IPS-18c (cell line): ENCODE data around the gene GPC6.

Source experiments
- H3K4me3 ChIP-seq: 2 replicates; pipeline ENCODE4 v1.7.0; 2013; ENCODE audit warnings: low read depth, mild to moderate bottlenecking, low read length, moderate library complexity; ENCODE audit not compliant: insufficient read depth
- H3K9me3 ChIP-seq: one replicate; pipeline ENCODE4 v1.6.1; 2013; ENCODE audit warnings: mild to moderate bottlenecking, low read length, moderate library complexity; ENCODE audit not compliant: control insufficient read depth, insufficient read depth

The GPC6 gene

DNA sequence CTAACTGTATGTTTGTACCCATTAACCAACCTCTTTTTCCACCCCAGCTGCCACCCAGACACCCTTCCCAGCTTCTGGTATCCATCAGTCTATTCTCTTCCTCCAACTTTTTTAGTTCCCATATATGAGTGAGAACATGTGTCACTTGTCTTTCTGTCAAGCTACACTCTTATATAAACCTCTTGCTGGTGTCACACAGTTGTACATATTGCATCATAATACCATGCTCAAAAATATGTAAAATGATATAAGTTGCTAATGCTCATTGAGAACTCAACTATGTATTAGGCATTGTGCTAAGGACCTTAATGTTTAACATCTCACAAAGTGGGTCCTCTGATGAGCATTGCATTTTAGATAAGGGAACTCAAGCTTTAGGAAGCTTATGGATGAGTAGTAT is 395.4 kb downstream of the GPC6 start:
- H3K4me3 ChIP-seq: no peak overlapping the region
- no peaks in the 10 kb centered on the region for H3K9me3 ChIP-seq

- Histone ChIP-seq H3K9me3 (no peaks in the 10 kb centered on the region), H3K4me3 (no peak overlapping the region)
Measured at GRCh38 chr13:93624311-93624777, 397.7 kb downstream of the GPC6 start.

- no peaks in the 10 kb centered on the region for H3K9me3 ChIP-seq
- no peak overlapping the region for H3K4me3 ChIP-seq
Measured at GRCh38 chr13:93625536-93625935, 398.9 kb downstream of the GPC6 start.

- Histone ChIP-seq H3K9me3 (no peaks in the 10 kb centered on the region), H3K4me3 (no peak overlapping the region)
Measured at GRCh38 chr13:93628136-93628797, 401.7 kb downstream of the GPC6 start.

- Histone ChIP-seq H3K9me3 (no peaks in the 10 kb centered on the region), H3K4me3 (no peak overlapping the region)
Measured at GRCh38 chr13:93635616-93636032, 409.0 kb downstream of the GPC6 start.

DNA sequence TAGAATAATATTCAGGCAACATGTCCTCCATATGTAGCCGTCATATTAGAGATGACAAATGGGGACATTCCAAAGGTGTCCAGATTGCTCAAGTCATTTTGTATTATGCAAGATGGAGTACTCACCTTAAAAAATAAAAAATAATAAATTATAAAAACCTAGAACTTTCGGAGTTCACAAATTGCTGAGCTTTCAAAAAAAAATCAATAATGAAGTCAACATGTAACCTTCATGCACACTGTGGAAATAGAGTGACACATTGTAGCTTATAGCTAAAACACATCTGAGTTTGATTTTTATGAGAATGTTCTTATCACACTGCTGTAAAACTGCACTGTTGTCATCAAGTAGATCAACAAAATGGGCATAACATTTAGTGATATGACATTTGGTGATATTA is 411.2 kb downstream of the GPC6 start:
- Histone ChIP-seq H3K9me3 (no peaks in the 10 kb centered on the region), H3K4me3 (no peak overlapping the region)

DNA sequence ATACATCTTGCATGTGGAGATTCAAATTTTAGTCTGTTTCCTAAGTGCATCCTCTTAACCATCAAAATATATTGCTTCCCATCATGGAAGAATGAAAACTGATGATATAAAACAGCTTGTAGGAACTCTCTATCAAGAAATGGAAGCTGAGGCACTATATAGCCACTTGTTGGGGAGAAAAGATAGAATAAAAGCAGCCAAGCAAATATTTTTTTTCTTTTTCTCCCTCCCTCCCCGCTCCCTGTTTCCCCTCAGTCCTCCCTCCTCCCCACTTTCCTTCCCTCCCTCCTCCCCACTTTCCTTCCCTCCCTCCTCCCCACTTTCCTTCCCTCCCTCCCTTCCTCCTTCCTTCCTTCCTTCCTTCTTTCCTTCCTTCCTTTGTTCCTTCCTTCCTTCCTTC is 413.8 kb downstream of the GPC6 start:
- H3K9me3 ChIP-seq: no peaks in the 10 kb centered on the region
- H3K4me3 ChIP-seq: no peak overlapping the region

- Histone ChIP-seq H3K4me3 (no peak overlapping the region), H3K9me3 (no peaks in the 10 kb centered on the region)
Measured at GRCh38 chr13:93646245-93646644, 419.6 kb downstream of the GPC6 start.

DNA sequence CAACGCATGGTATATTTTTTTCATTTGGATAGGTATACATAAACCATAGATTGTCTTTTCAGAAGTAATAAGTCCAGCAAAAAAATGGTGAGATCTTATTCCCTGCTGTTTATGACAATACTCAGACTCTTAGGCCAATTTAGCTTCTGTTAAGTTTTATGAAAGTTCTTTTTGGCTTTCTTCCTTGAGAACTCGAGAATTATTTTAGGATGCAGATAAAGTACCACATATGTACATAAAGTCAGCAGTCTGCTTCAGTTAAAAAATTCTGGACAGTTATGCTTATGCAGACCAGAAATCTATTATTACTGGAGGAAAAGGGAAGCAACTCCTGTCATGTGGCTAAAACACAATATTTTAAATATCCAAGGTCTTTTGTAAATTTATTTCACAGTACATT is 422.9 kb downstream of the GPC6 start:
- H3K4me3 ChIP-seq: no peak overlapping the region
- no peaks in the 10 kb centered on the region for H3K9me3 ChIP-seq

- no peak overlapping the region for H3K4me3 ChIP-seq
Measured at GRCh38 chr13:93653776-93654175, 427.2 kb downstream of the GPC6 start.

GRCh38 chr13:93655154-93655553 is 428.5 kb downstream of the GPC6 start:
- Histone ChIP-seq H3K4me3 (no peak overlapping the region), H3K9me3 (no peaks in the 10 kb centered on the region)

More at GRCh38 chr13:93653776-93654175, 427.2 kb downstream of the GPC6 start:
- H3K9me3 ChIP-seq: no peaks in the 10 kb centered on the region

GRCh38 chr13:93660391-93661063 is 433.9 kb downstream of the GPC6 start:
- Histone ChIP-seq H3K9me3 (no peaks in the 10 kb centered on the region), H3K4me3 (no peak overlapping the region)

- Histone ChIP-seq H3K4me3 (no peak overlapping the region), H3K9me3 (no peaks in the 10 kb centered on the region)
Measured at GRCh38 chr13:93670866-93671265, 444.3 kb downstream of the GPC6 start.

GRCh38 chr13:93672996-93673395 is 446.4 kb downstream of the GPC6 start:
- no peak overlapping the region for H3K4me3 ChIP-seq
- H3K9me3 ChIP-seq: no peaks in the 10 kb centered on the region

DNA sequence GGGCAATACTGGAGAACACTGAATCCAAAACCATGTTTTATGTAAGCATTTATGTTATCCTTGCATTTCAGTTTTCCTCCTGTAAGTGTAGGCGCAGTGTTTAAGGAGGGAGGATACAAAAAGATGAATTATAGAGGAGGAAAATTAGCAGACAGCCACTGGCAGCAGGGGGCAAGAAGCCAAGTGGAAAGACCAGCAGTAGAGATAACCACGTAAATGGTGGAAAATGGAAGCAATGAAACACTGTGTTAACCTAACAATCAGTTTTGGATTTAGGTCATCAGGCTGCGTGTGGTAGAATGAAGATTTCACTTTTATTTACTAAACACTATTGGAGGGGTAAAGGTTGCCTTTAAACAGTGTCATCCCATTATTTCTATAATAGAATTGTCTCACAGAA is 447.3 kb downstream of the GPC6 start:
- Histone ChIP-seq H3K9me3 (no peaks in the 10 kb centered on the region), H3K4me3 (no peak overlapping the region)

DNA sequence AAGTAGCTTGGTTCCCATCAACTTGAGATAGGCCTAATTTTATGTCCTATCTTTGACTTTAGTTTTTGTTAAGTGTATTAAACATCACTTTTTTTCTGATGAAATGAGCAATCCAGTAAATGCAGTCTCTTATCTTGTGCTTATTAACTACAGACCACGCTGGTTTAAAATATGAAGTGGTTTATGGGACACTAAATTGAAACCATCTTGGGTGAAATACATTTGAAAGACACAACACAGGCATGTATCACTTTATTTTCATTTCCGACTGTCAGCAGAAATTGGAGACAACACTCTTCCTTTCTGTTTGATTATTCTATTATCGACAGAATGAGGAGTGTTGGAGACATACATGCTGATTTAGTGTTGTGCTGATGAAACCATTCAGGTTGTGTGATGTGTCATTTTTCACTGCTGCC is 447.7 kb downstream of the GPC6 start:
- Histone ChIP-seq H3K9me3 (no peaks in the 10 kb centered on the region), H3K4me3 (no peak overlapping the region)

DNA sequence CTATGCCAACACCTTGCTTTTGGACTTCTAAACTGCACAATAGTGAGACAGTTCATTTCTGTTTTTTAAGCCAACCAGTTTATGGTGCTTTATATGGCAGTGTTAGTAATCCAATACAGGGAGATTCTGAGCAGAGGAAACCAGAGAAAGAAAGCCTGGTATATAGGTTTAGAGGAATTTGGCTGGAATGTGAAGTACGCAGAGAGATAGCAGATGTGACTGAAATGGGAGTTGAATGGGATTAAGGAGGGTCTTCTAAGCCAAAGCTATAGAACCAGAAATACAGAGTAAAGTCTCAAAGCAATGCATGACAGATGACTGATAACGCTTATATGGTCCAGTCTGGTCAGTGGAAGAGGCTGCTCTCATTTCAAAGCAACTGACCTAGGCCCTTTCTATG is 453.7 kb downstream of the GPC6 start:
- no peak overlapping the region for H3K4me3 ChIP-seq

DNA sequence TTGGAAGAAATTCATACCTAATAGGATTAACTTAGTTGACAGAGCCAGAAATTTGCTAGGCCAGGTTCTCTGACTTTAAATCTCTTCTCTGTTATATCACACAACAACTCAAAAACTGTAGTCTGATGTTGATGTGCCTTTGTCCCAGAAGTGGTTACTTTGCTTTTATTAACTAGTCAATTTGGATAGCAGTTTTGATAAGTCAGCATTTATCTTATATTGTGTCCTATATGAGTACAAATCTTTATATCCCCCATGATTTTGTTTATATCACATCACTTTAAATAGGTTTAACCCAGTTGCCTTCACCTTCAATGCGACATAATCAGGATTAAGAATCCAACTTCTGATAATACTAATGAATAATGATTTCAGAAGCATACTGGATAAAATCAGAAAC is 459.3 kb downstream of the GPC6 start:
- Histone ChIP-seq H3K4me3 (no peak overlapping the region), H3K9me3 (no peaks in the 10 kb centered on the region)

More for the DNA sequence above, 453.7 kb downstream of the GPC6 start:
- no peaks in the 10 kb centered on the region for H3K9me3 ChIP-seq
